Measurements from ENCODE around the gene LMO7.

GRCh38 chr13:75825161-75825560, 189.0 kb downstream of the LMO7 start:
- TF ChIP-seq CTCF (IDR thresholded peaks at IDR 0.05) (no peak), POLR2A (IDR thresholded peaks at IDR 0.05) (no peak)

Data from breast epithelium (tissue), 3 donors.